GM23338 (cell line): ENCODE data around the gene TASP1. TPM values are rescaled to one million over a fixed set of nuclear protein-coding genes. Genes with fewer than 3 reads are reported as not detected.

ENCODE experiments used
- ATAC-seq: fragments of 200-7000 bp; cut with Tn5 transposase; 3 replicates; pipeline ENCODE4 v1.9.1; 2020
- DNase-seq: peaks from one replicate; pipeline ENCODE4 v3.0.0-alpha.2; 2015; ENCODE audit warnings: low spot score
- H2AFZ ChIP-seq: fragments of 200-600 bp; sonication (generic); 2 replicates; pipeline ENCODE4 v1.8.0; 2016; ENCODE audit warnings: antibody characterized with exemption, mild to moderate bottlenecking, moderate library complexity
- H3F3A ChIP-seq: fragments of 200-600 bp; sonication (generic); replicated peaks from 2 replicates; pipeline ENCODE4 v1.8.0; 2017; ENCODE audit warnings: antibody characterized with exemption, mixed run types, low read depth
- H3K27ac ChIP-seq: fragments of 200-600 bp; sonication (generic); 2 replicates; pipeline ENCODE4 v1.6.1; 2016; ENCODE audit warnings: low read depth
- H3K27me3 ChIP-seq: fragments of 200-600 bp; sonication (generic); 2 replicates; pipeline ENCODE4 v1.8.0; 2016; ENCODE audit warnings: mild to moderate bottlenecking, mixed run types, moderate library complexity; ENCODE audit not compliant: insufficient read depth
- H3K36me3 ChIP-seq: fragments of 200-600 bp; sonication (generic); 2 replicates; pipeline ENCODE4 v1.8.0; 2016; ENCODE audit warnings: mild to moderate bottlenecking; ENCODE audit not compliant: insufficient read depth
- H3K4me1 ChIP-seq: fragments of 200-600 bp; sonication (generic); 2 replicates; pipeline ENCODE4 v1.8.0; 2016; ENCODE audit warnings: mild to moderate bottlenecking, moderate library complexity; ENCODE audit not compliant: insufficient read depth
- H3K4me2 ChIP-seq: fragments of 200-600 bp; sonication (generic); 2 replicates; pipeline ENCODE4 v1.7.1; 2017; ENCODE audit warnings: mixed run types
- H3K4me3 ChIP-seq: fragments of 200-600 bp; sonication (generic); 2 replicates; pipeline ENCODE4 v1.6.1; 2016; ENCODE audit warnings: mixed run types
- H3K79me2 ChIP-seq: fragments of 200-600 bp; sonication (generic); replicated peaks from 2 replicates; pipeline ENCODE4 v1.8.0; 2017; ENCODE audit warnings: mild to moderate bottlenecking; ENCODE audit not compliant: insufficient read depth
- H3K9me2 ChIP-seq: fragments of 200-600 bp; sonication (generic); 2 replicates; pipeline ENCODE4 v1.8.0; 2017; ENCODE audit not compliant: insufficient read depth
- H4K20me1 ChIP-seq: fragments of 200-600 bp; sonication (generic); replicated peaks from 2 replicates; pipeline ENCODE4 v1.8.0; 2017; ENCODE audit warnings: mild to moderate bottlenecking; ENCODE audit not compliant: insufficient read depth
- H3K27ac Mint-ChIP-seq: 2 replicates; pipeline ENCODE4 v1.8.0; 2020; ENCODE audit warnings: inconsistent platforms, mild to moderate bottlenecking, moderate library complexity, mixed read lengths
- H3K27me3 Mint-ChIP-seq: 3 replicates; pipeline ENCODE4 v1.8.0; 2022; ENCODE audit warnings: low read depth, mild to moderate bottlenecking, moderate library complexity, mixed read lengths, inconsistent platforms; ENCODE audit not compliant: insufficient read depth, poor library complexity
- H3K36me3 Mint-ChIP-seq: 3 replicates; pipeline ENCODE4 v1.8.0; 2021; ENCODE audit warnings: low read depth, mild to moderate bottlenecking, inconsistent platforms, moderate library complexity, mixed read lengths
- H3K4me1 Mint-ChIP-seq: 3 replicates; pipeline ENCODE4 v1.8.0; 2020; ENCODE audit warnings: mild to moderate bottlenecking, inconsistent platforms, mixed read lengths
- H3K4me3 Mint-ChIP-seq: 3 replicates; pipeline ENCODE4 v1.8.0; 2021; ENCODE audit warnings: moderate library complexity, mild to moderate bottlenecking, inconsistent platforms, mixed read lengths
- H3K9me3 Mint-ChIP-seq: 3 replicates; pipeline ENCODE4 v1.8.0; 2020; ENCODE audit warnings: moderate library complexity, mild to moderate bottlenecking, inconsistent platforms, mixed read lengths
- CREB1 ChIP-seq: fragments of 250-450 bp; sonication (Bioruptor Pico); IDR thresholded peaks from 2 replicates; pipeline ENCODE4 v1.5.0; 2020; ENCODE audit warnings: low read depth, mild to moderate bottlenecking, moderate library complexity
- EZH2 ChIP-seq: fragments of 200-600 bp; sonication (generic); IDR thresholded peaks from one replicate; pipeline ENCODE4 v1.8.0; 2017; ENCODE audit warnings: antibody characterized with exemption, mild to moderate bottlenecking, low read depth; ENCODE audit not compliant: unreplicated experiment
- EZH2phosphoT487 ChIP-seq: fragments of 200-600 bp; sonication (generic); IDR thresholded peaks from one replicate; pipeline ENCODE4 v1.8.1; 2018; ENCODE audit warnings: antibody characterized with exemption; ENCODE audit not compliant: unreplicated experiment
- JUNB ChIP-seq: IDR thresholded peaks from one replicate; pipeline ENCODE4 v1.6.1; 2016; ENCODE audit warnings: antibody characterized with exemption; ENCODE audit not compliant: unreplicated experiment
- NANOG ChIP-seq: IDR thresholded peaks from 2 replicates; pipeline ENCODE4 v1.6.1; 2016; ENCODE audit warnings: antibody characterized with exemption, borderline replicate concordance
- POLR2AphosphoS5 ChIP-seq: IDR thresholded peaks from 2 replicates; pipeline ENCODE4 v1.6.1; 2016; ENCODE audit warnings: antibody characterized with exemption, low read depth
- STAT1 ChIP-seq: IDR thresholded peaks from one replicate; pipeline ENCODE4 v1.6.1; 2016; ENCODE audit warnings: antibody characterized with exemption; ENCODE audit not compliant: unreplicated experiment
- ZNF114 ChIP-seq: fragments of 250-450 bp; sonication (Bioruptor Pico); IDR thresholded peaks from 2 replicates; pipeline ENCODE4 v1.5.0; 2020; ENCODE audit warnings: mild to moderate bottlenecking, moderate library complexity
- ZNF331 ChIP-seq: fragments of 250-450 bp; sonication (Bioruptor Pico); IDR thresholded peaks from 2 replicates; pipeline ENCODE4 v1.5.0; 2020; ENCODE audit warnings: low read depth, mild to moderate bottlenecking, moderate library complexity
- polyA plus RNA-seq: library from polyadenylated mRNA; unstranded; fragments of >200 nt; fragmentation: Nextera tagmentation; extraction: Ambion mirVana; gene quantifications from 2 replicates; pipeline ENCODE4 v1.2.1, GENCODE V29; 2016
- total RNA-seq: library from RNA; depleted of rRNA; stranded (reverse); fragments of >200 nt; shearing (Covaris generic); gene quantifications from 2 replicates; pipeline ENCODE4 v1.2.3, GENCODE V29; 2014
- TF ChIP-seq, protein P1 (sequence below): fragments of 250-450 bp; sonication (Bioruptor Pico); IDR thresholded peaks from 2 replicates; pipeline ENCODE4 v1.5.0; 2020; ENCODE audit warnings: mild to moderate bottlenecking, moderate library complexity
- TF ChIP-seq, protein P2 (sequence below), 2 experiments: fragments of 200-600 bp in 1 of 2; sonication (generic) in 1 of 2; conservative IDR thresholded peaks; 2 replicates each; pipeline versions ENCODE4 v1.5.1 to v1.6.1; 2016 to 2017; ENCODE audit warnings: antibody characterized with exemption in 2 of 2, low read depth in 2 of 2, mild to moderate bottlenecking in 2 of 2, moderate library complexity in 1 of 2
- TF ChIP-seq, protein P3 (sequence below): IDR thresholded peaks from one replicate; pipeline ENCODE4 v1.6.1; 2018; ENCODE audit warnings: antibody characterized with exemption; ENCODE audit not compliant: unreplicated experiment
- TF ChIP-seq, protein P4 (sequence below): IDR thresholded peaks from 2 replicates; pipeline ENCODE4 v1.6.1; 2016; ENCODE audit warnings: antibody characterized with exemption

TASP1 gene
- total and polyA plus RNA-seq, 2 experiments from 2014 or later = 9.7 to 9.8 TPM

DNA sequence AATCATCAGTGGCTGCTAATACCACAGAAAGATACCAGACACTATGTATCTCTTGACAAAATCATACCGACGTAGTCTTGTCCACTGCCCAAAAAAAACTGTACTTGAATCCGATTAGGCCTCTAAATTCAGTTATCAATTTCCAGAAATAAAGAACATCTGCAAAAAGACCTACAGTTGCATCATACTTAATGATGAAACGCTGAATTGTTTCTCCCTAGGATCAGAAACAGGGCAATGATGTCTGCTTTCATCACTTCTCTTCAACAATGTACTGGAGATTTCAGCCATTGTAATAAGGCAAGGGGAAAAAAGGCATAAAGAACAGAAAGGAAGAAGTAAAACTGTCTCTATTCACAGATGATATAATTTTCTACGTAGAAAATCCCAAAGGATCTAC, 152.0 kb downstream of the TASP1 start:
- H3K9me2 ChIP-seq = no peaks in the 10 kb centered on the region; the same call in 1 of the 2 replicates
- H4K20me1 ChIP-seq = no peaks in the 10 kb centered on the region
- H3K4me3 ChIP-seq = no peak overlapping the region
- no peak overlapping the region for H3K4me3 Mint-ChIP-seq
- DNase-seq (no peak), ATAC-seq (no peak)
- H3K4me1 Mint-ChIP-seq = peaks cover 11% of the 10 kb centered on the region; the same call in 2 of the 3 replicates
- H3K36me3 Mint-ChIP-seq = peaks cover 14% of the 10 kb centered on the region; the same call in 2 of the 3 replicates
- no peak overlapping the region for H3K4me2 ChIP-seq
- H3F3A ChIP-seq = no peaks in the 10 kb centered on the region
- H3K4me1 ChIP-seq = peaks cover 12% of the 10 kb centered on the region
- no peaks in the 10 kb centered on the region for H3K27me3 Mint-ChIP-seq
- H3K36me3 ChIP-seq = peaks cover 3% of the 10 kb centered on the region; the same call in 1 of the 2 replicates
- no peak overlapping the region for H3K27ac ChIP-seq
- no peaks in the 10 kb centered on the region for H3K27me3 ChIP-seq
- no peaks in the 10 kb centered on the region for H3K9me3 Mint-ChIP-seq
- H3K27ac Mint-ChIP-seq = no peak overlapping the region
- no peaks in the 10 kb centered on the region for H3K79me2 ChIP-seq
- no peak overlapping the region for H2AFZ ChIP-seq
- TF ChIP-seq EZH2 = no peak
- TF ChIP-seq, protein P1, sequence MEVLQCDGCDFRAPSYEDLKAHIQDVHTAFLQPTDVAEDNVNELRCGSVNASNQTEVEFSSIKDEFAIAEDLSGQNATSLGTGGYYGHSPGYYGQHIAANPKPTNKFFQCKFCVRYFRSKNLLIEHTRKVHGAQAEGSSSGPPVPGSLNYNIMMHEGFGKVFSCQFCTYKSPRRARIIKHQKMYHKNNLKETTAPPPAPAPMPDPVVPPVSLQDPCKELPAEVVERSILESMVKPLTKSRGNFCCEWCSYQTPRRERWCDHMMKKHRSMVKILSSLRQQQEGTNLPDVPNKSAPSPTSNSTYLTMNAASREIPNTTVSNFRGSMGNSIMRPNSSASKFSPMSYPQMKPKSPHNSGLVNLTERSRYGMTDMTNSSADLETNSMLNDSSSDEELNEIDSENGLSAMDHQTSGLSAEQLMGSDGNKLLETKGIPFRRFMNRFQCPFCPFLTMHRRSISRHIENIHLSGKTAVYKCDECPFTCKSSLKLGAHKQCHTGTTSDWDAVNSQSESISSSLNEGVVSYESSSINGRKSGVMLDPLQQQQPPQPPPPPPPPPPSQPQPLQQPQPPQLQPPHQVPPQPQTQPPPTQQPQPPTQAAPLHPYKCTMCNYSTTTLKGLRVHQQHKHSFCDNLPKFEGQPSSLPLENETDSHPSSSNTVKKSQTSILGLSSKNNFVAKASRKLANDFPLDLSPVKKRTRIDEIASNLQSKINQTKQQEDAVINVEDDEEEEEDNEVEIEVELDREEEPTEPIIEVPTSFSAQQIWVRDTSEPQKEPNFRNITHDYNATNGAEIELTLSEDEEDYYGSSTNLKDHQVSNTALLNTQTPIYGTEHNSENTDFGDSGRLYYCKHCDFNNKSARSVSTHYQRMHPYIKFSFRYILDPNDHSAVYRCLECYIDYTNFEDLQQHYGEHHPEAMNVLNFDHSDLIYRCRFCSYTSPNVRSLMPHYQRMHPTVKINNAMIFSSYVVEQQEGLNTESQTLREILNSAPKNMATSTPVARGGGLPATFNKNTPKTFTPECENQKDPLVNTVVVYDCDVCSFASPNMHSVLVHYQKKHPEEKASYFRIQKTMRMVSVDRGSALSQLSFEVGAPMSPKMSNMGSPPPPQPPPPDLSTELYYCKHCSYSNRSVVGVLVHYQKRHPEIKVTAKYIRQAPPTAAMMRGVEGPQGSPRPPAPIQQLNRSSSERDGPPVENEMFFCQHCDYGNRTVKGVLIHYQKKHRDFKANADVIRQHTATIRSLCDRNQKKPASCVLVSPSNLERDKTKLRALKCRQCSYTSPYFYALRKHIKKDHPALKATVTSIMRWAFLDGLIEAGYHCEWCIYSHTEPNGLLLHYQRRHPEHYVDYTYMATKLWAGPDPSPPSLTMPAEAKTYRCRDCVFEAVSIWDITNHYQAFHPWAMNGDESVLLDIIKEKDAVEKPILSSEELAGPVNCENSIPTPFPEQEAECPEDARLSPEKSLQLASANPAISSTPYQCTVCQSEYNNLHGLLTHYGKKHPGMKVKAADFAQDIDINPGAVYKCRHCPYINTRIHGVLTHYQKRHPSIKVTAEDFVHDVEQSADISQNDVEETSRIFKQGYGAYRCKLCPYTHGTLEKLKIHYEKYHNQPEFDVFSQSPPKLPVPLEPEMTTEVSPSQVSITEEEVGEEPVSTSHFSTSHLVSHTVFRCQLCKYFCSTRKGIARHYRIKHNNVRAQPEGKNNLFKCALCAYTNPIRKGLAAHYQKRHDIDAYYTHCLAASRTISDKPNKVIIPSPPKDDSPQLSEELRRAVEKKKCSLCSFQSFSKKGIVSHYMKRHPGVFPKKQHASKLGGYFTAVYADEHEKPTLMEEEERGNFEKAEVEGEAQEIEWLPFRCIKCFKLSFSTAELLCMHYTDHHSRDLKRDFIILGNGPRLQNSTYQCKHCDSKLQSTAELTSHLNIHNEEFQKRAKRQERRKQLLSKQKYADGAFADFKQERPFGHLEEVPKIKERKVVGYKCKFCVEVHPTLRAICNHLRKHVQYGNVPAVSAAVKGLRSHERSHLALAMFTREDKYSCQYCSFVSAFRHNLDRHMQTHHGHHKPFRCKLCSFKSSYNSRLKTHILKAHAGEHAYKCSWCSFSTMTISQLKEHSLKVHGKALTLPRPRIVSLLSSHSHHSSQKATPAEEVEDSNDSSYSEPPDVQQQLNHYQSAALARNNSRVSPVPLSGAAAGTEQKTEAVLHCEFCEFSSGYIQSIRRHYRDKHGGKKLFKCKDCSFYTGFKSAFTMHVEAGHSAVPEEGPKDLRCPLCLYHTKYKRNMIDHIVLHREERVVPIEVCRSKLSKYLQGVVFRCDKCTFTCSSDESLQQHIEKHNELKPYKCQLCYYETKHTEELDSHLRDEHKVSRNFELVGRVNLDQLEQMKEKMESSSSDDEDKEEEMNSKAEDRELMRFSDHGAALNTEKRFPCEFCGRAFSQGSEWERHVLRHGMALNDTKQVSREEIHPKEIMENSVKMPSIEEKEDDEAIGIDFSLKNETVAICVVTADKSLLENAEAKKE = no peak
- TF ChIP-seq NANOG = no peak
- no peak for TF ChIP-seq EZH2phosphoT487
- TF ChIP-seq, protein P2, sequence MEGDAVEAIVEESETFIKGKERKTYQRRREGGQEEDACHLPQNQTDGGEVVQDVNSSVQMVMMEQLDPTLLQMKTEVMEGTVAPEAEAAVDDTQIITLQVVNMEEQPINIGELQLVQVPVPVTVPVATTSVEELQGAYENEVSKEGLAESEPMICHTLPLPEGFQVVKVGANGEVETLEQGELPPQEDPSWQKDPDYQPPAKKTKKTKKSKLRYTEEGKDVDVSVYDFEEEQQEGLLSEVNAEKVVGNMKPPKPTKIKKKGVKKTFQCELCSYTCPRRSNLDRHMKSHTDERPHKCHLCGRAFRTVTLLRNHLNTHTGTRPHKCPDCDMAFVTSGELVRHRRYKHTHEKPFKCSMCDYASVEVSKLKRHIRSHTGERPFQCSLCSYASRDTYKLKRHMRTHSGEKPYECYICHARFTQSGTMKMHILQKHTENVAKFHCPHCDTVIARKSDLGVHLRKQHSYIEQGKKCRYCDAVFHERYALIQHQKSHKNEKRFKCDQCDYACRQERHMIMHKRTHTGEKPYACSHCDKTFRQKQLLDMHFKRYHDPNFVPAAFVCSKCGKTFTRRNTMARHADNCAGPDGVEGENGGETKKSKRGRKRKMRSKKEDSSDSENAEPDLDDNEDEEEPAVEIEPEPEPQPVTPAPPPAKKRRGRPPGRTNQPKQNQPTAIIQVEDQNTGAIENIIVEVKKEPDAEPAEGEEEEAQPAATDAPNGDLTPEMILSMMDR (conservative IDR thresholded peaks at IDR 0.05; ENCODE audit: low read depth in 2 of 2) = no peak
- TF ChIP-seq STAT1 = no peak
- no peak for TF ChIP-seq JUNB
- TF ChIP-seq CREB1 (CRISPR knock-in tag) = no peak
- TF ChIP-seq, protein P3, sequence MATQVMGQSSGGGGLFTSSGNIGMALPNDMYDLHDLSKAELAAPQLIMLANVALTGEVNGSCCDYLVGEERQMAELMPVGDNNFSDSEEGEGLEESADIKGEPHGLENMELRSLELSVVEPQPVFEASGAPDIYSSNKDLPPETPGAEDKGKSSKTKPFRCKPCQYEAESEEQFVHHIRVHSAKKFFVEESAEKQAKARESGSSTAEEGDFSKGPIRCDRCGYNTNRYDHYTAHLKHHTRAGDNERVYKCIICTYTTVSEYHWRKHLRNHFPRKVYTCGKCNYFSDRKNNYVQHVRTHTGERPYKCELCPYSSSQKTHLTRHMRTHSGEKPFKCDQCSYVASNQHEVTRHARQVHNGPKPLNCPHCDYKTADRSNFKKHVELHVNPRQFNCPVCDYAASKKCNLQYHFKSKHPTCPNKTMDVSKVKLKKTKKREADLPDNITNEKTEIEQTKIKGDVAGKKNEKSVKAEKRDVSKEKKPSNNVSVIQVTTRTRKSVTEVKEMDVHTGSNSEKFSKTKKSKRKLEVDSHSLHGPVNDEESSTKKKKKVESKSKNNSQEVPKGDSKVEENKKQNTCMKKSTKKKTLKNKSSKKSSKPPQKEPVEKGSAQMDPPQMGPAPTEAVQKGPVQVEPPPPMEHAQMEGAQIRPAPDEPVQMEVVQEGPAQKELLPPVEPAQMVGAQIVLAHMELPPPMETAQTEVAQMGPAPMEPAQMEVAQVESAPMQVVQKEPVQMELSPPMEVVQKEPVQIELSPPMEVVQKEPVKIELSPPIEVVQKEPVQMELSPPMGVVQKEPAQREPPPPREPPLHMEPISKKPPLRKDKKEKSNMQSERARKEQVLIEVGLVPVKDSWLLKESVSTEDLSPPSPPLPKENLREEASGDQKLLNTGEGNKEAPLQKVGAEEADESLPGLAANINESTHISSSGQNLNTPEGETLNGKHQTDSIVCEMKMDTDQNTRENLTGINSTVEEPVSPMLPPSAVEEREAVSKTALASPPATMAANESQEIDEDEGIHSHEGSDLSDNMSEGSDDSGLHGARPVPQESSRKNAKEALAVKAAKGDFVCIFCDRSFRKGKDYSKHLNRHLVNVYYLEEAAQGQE = no peak
- no peak for TF ChIP-seq ZNF114 (CRISPR knock-in tag)
- TF ChIP-seq POLR2AphosphoS5 = no peak
- TF ChIP-seq ZNF331 (CRISPR knock-in tag) = no peak
- TF ChIP-seq, protein P4, sequence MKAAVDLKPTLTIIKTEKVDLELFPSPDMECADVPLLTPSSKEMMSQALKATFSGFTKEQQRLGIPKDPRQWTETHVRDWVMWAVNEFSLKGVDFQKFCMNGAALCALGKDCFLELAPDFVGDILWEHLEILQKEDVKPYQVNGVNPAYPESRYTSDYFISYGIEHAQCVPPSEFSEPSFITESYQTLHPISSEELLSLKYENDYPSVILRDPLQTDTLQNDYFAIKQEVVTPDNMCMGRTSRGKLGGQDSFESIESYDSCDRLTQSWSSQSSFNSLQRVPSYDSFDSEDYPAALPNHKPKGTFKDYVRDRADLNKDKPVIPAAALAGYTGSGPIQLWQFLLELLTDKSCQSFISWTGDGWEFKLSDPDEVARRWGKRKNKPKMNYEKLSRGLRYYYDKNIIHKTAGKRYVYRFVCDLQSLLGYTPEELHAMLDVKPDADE = no peak
